Keratinocyte (primary cell): ENCODE data around the gene BNIP5.

ENCODE experiments used
- CTCF ChIP-seq, 3 experiments: IDR thresholded peaks in 1 of 3; conservative IDR thresholded peaks in 1 of 3; optimal IDR thresholded peaks in 1 of 3; 2 replicates in 2 of 3; 3 replicates in 1 of 3; pipeline versions ENCODE3 to v1.5.1; 2011; ENCODE audit warnings: low read length in 3 of 3, mild to moderate bottlenecking in 3 of 3, moderate library complexity in 2 of 3, control low read depth in 1 of 3, inconsistent platforms in 1 of 3; ENCODE audit not compliant: insufficient read depth in 2 of 3; ENCODE audit errors: extremely low read depth in 1 of 3
- EZH2 ChIP-seq: IDR thresholded peaks from one replicate; pipeline ENCODE4 v1.6.1; 2012; ENCODE audit warnings: inconsistent platforms, mild to moderate bottlenecking, low read length, moderate library complexity

- TF ChIP-seq CTCF (optimal IDR thresholded peaks at IDR 0.05 in 1 of 3, IDR thresholded peaks at IDR 0.05 in 1 of 3, conservative IDR thresholded peaks at IDR 0.05 in 1 of 3; ENCODE audit: extremely low read depth in 1 of 3, insufficient read depth in 2 of 3, low read length in 3 of 3) (no peak), EZH2 (no peak)
Measured at GRCh38 chr6:36368921-36369865, 32.5 kb upstream of the BNIP5 start.
